Trophoblast cell (in vitro differentiated cells and primary cell): ENCODE results near the gene DYRK1A.
A peak's percentile ranks its signal among the peaks of the same experiment; 100 is the strongest.

Experiments
- DNase-seq, 2 donors: peaks; one replicate each; pipeline ENCODE4 v3.0.0-alpha.2; 2016
- H2AFZ ChIP-seq: 2 replicates; pipeline ENCODE4 v1.6.1; 2013; ENCODE audit warnings: low read length, moderate library complexity, mild to moderate bottlenecking; ENCODE audit not compliant: insufficient read depth, poor library complexity
- H2AK5ac ChIP-seq: 2 replicates; pipeline ENCODE4 v1.6.1; 2013; ENCODE audit warnings: mild to moderate bottlenecking, low read length
- H2BK120ac ChIP-seq: 2 replicates; pipeline ENCODE4 v1.6.1; 2013; ENCODE audit warnings: low read length, mild to moderate bottlenecking, moderate library complexity; ENCODE audit not compliant: insufficient read depth, poor library complexity
- H2BK12ac ChIP-seq: 2 replicates; pipeline ENCODE4 v1.6.1; 2013; ENCODE audit warnings: mild to moderate bottlenecking, low read length, moderate library complexity
- H2BK5ac ChIP-seq: 2 replicates; pipeline ENCODE4 v1.6.1; 2013; ENCODE audit warnings: low read length, low read depth, moderate library complexity, mild to moderate bottlenecking; ENCODE audit not compliant: poor library complexity
- H3K14ac ChIP-seq: 2 replicates; pipeline ENCODE4 v1.6.1; 2013; ENCODE audit warnings: mild to moderate bottlenecking, low read length
- H3K18ac ChIP-seq: 2 replicates; pipeline ENCODE4 v1.6.1; 2013; ENCODE audit warnings: mild to moderate bottlenecking, low read length
- H3K23ac ChIP-seq: 2 replicates; pipeline ENCODE4 v1.6.1; 2013; ENCODE audit warnings: low read length
- H3K27ac ChIP-seq: 2 replicates; pipeline ENCODE4 v1.5.1; 2013; ENCODE audit warnings: low read depth, mild to moderate bottlenecking, inconsistent platforms, low read length, moderate library complexity
- H3K27me3 ChIP-seq: 2 replicates; pipeline ENCODE4 v1.6.1; 2013; ENCODE audit warnings: inconsistent platforms, mild to moderate bottlenecking, low read length, moderate library complexity; ENCODE audit not compliant: insufficient read depth
- H3K36me3 ChIP-seq, 2 experiments: 1 replicate in 1 of 2; 2 replicates in 1 of 2; pipeline ENCODE4 v1.6.1; 2013; ENCODE audit warnings: low read length in 2 of 2, mild to moderate bottlenecking in 2 of 2, moderate library complexity in 1 of 2; ENCODE audit not compliant: insufficient read depth in 2 of 2, control insufficient read depth in 1 of 2
- H3K4ac ChIP-seq: 2 replicates; pipeline ENCODE4 v1.6.1; 2013; ENCODE audit warnings: low read depth, mild to moderate bottlenecking, low read length, moderate library complexity
- H3K4me1 ChIP-seq, 2 experiments: 1 replicate in 1 of 2; 2 replicates in 1 of 2; pipeline ENCODE4 v1.6.1; 2013; ENCODE audit warnings: low read length in 2 of 2, mild to moderate bottlenecking in 2 of 2, moderate library complexity in 1 of 2; ENCODE audit not compliant: insufficient read depth in 2 of 2, control insufficient read depth in 1 of 2
- H3K4me2 ChIP-seq: 2 replicates; pipeline ENCODE4 v1.6.1; 2013; ENCODE audit warnings: inconsistent platforms, mild to moderate bottlenecking, low read length, moderate library complexity
- H3K4me3 ChIP-seq: 2 replicates; pipeline ENCODE4 v1.5.1; 2013; ENCODE audit warnings: mild to moderate bottlenecking, low read depth, low read length, inconsistent platforms
- H3K79me1 ChIP-seq: one replicate; pipeline ENCODE4 v1.6.1; 2013; ENCODE audit warnings: low read length
- H3K79me2 ChIP-seq: 2 replicates; pipeline ENCODE4 v1.6.1; 2013; ENCODE audit warnings: low read length, mild to moderate bottlenecking; ENCODE audit not compliant: control insufficient read depth, insufficient read depth, poor library complexity
- H3K9ac ChIP-seq: 2 replicates; pipeline ENCODE4 v1.6.1; 2013; ENCODE audit warnings: mild to moderate bottlenecking, low read length
- H3K9me3 ChIP-seq: 2 replicates; pipeline ENCODE4 v1.6.1; 2013; ENCODE audit warnings: low read depth, mild to moderate bottlenecking, control low read depth, inconsistent platforms, low read length; ENCODE audit not compliant: insufficient read depth
- H4K12ac ChIP-seq: 2 replicates; pipeline ENCODE4 v1.6.1; 2013; ENCODE audit warnings: low read depth, mild to moderate bottlenecking, low read length, moderate library complexity
- H4K8ac ChIP-seq: 2 replicates; pipeline ENCODE4 v1.6.1; 2013; ENCODE audit warnings: low read depth, mild to moderate bottlenecking, low read length, moderate library complexity
- H4K91ac ChIP-seq: one replicate; pipeline ENCODE4 v1.6.1; 2013; ENCODE audit warnings: low read depth, mild to moderate bottlenecking, low read length, moderate library complexity
- WGBS: extraction: QIAGEN DNeasy Blood & Tissue Kit; methylation state at CpG from one replicate; pipeline ENCODE4 v1.1.7; 2013; ENCODE audit warnings: missing lambda C conversion rate; ENCODE audit not compliant: insufficient read length, insufficient coverage; ENCODE audit errors: extremely low coverage; 5-methylcytosine and 5-hydroxymethylcytosine counted together

The DYRK1A gene

DNA sequence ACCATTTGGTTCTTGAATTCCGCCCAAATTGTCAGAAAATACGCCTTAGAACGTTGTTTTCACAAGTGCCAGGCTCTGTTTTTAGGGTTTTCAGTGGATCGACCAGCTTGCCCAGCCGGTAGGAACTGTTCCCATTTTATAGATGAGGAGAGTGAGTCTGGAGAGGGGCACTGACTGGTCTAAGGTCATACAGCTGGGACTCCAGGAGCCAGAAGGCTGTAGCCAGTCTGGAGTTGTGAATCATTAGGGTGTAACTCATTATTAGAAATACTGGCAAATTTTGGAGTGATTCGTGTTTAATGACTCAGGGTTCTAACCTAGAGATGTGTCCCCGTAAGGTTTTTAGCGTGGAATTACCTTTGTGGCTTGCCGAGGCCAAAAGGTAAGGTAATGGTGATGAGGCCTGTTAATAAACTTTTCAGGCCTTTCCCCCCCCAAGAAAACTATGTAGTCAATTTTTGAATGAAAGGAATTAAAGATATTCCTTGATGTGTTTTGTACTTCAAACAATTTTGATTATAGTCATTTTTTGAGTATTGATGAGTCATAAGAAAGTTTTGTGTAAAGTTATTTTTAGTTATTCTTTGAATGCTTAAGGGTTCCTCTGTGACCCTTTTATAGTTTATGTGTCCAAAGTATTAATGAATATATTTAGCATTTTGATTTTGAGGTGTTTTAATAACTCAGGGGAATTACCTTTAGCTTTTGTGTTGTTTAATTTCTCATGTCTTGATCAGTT, 2.1 kb downstream of the DYRK1A start:
- Histone ChIP-seq H3K27ac (peak overlapping the region; percentile 100), H3K27me3 (no peaks in the 10 kb centered on the region), H3K9ac (peak overlapping the region; percentile 100), H3K36me3 (no peaks in the 10 kb centered on the region), H3K79me2 (peaks cover 35% of the 10 kb centered on the region), H3K79me1 (peaks cover 25% of the 10 kb centered on the region), H4K91ac (peak overlapping the region; percentile 100), H3K4me1 (peaks cover 0 to 2% of the 10 kb centered on the region in 2 experiments), H2BK12ac (no peak overlapping the region), H4K8ac (peak overlapping the region; percentile 54), H2BK5ac (peak overlapping the region; percentile 100), H2AK5ac (no peak overlapping the region), H3K18ac (peak overlapping the region; percentile 72), H3K23ac (no peak overlapping the region), H2BK120ac (peak overlapping the region; percentile 15), H4K12ac (no peak overlapping the region), H3K14ac (peak overlapping the region; percentile 100), H2AFZ (no peak overlapping the region), H3K4ac (peak overlapping the region; percentile 100), H3K4me2 (peak overlapping the region; percentile 95), H3K4me3 (peak overlapping the region; percentile 100), H3K9me3 (no peaks in the 10 kb centered on the region)
- WGBS: no CpG with 5 or more reads among the region's 9 CpGs
- DNase-seq: peak in 1 of 2 donors; percentile 54

- no peak overlapping the region for H3K4me3 ChIP-seq
- peaks cover 35% of the 10 kb centered on the region for H3K79me2 ChIP-seq
- H3K18ac ChIP-seq: no peak overlapping the region
- no peak overlapping the region for H4K8ac ChIP-seq
- no peak overlapping the region for H4K12ac ChIP-seq
- H3K23ac ChIP-seq: no peak overlapping the region
- H3K79me1 ChIP-seq: peaks cover 25% of the 10 kb centered on the region
- H3K4me1 ChIP-seq: peaks cover 0 to 2% of the 10 kb centered on the region in 2 experiments
- no CpG with 5 or more reads among the region's 3 CpGs for WGBS
- H3K9me3 ChIP-seq: no peaks in the 10 kb centered on the region
- no peak overlapping the region for H2AK5ac ChIP-seq
- H2BK5ac ChIP-seq: no peak overlapping the region
- H3K9ac ChIP-seq: no peak overlapping the region
- no peaks in the 10 kb centered on the region for H3K36me3 ChIP-seq
- no peak for DNase-seq
- no peak overlapping the region for H3K27ac ChIP-seq
- no peak overlapping the region for H3K4me2 ChIP-seq
- H3K14ac ChIP-seq: no peak overlapping the region
- H2BK120ac ChIP-seq: no peak overlapping the region
- H2BK12ac ChIP-seq: no peak overlapping the region
- no peaks in the 10 kb centered on the region for H3K27me3 ChIP-seq
- H3K4ac ChIP-seq: peak overlapping the region; percentile 79
- no peak overlapping the region for H2AFZ ChIP-seq
- H4K91ac ChIP-seq: no peak overlapping the region
Observed at GRCh38 chr21:37369307-37369854, 2.8 kb downstream of the DYRK1A start.

GRCh38 chr21:37370152-37371040, 3.8 kb downstream of the DYRK1A start:
- Histone ChIP-seq H3K4me1 (peaks cover 0 to 2% of the 10 kb centered on the region in 2 experiments), H3K27ac (no peak overlapping the region), H3K9me3 (no peaks in the 10 kb centered on the region), H3K4me2 (peak overlapping the region; percentile 2), H4K91ac (no peak overlapping the region), H3K23ac (no peak overlapping the region), H2BK5ac (no peak overlapping the region), H3K79me1 (peaks cover 25% of the 10 kb centered on the region), H3K18ac (no peak overlapping the region), H2AK5ac (no peak overlapping the region), H2AFZ (no peak overlapping the region), H2BK12ac (no peak overlapping the region), H3K4ac (peak overlapping the region; percentile 53), H3K14ac (no peak overlapping the region), H3K9ac (no peak overlapping the region), H4K12ac (no peak overlapping the region), H3K36me3 (no peaks in the 10 kb centered on the region), H2BK120ac (no peak overlapping the region), H4K8ac (no peak overlapping the region), H3K4me3 (no peak overlapping the region), H3K79me2 (peaks cover 34% of the 10 kb centered on the region), H3K27me3 (no peaks in the 10 kb centered on the region)
- peak in 1 of 2 donors; percentile 63 for DNase-seq
- no CpG with 5 or more reads among the region's 8 CpGs for WGBS

DNA sequence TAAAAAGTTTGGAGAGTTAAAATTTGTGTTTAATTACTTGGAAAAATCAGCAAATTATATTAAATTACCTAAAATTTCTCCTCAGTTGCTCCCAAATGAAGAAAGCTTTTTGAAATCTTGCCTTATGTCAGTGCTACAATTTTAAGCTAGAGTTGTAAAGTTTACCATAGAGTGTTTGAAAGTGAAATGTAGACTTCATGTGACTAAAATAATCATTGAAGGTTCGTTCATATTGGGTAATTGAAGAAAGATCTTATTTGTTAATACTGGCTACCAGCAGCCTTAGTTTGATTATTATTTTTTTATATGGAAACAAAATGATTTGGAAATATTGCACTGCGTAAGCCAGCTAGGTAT, 4.4 kb downstream of the DYRK1A start:
- no peaks in the 10 kb centered on the region for H3K27me3 ChIP-seq
- no peak overlapping the region for H3K4me3 ChIP-seq
- no peak overlapping the region for H3K9ac ChIP-seq
- no peak overlapping the region for H2AK5ac ChIP-seq
- H2BK5ac ChIP-seq: no peak overlapping the region
- H3K4ac ChIP-seq: no peak overlapping the region
- H4K8ac ChIP-seq: no peak overlapping the region
- DNase-seq: no peak
- no peak overlapping the region for H3K23ac ChIP-seq
- peaks cover 2% of the 10 kb centered on the region in 2 experiments for H3K4me1 ChIP-seq
- H3K36me3 ChIP-seq: no peaks in the 10 kb centered on the region
- no peak overlapping the region for H3K4me2 ChIP-seq
- H2BK120ac ChIP-seq: no peak overlapping the region
- H2AFZ ChIP-seq: no peak overlapping the region
- H3K79me1 ChIP-seq: peaks cover 18% of the 10 kb centered on the region
- H3K9me3 ChIP-seq: no peaks in the 10 kb centered on the region
- peaks cover 34% of the 10 kb centered on the region for H3K79me2 ChIP-seq
- WGBS: no CpG with 5 or more reads among the region's 2 CpGs
- H4K91ac ChIP-seq: no peak overlapping the region
- no peak overlapping the region for H4K12ac ChIP-seq
- no peak overlapping the region for H3K18ac ChIP-seq
- H3K27ac ChIP-seq: no peak overlapping the region
- H2BK12ac ChIP-seq: no peak overlapping the region
- H3K14ac ChIP-seq: no peak overlapping the region
